Measurements from ENCODE around the gene MTMR12.

DNA sequence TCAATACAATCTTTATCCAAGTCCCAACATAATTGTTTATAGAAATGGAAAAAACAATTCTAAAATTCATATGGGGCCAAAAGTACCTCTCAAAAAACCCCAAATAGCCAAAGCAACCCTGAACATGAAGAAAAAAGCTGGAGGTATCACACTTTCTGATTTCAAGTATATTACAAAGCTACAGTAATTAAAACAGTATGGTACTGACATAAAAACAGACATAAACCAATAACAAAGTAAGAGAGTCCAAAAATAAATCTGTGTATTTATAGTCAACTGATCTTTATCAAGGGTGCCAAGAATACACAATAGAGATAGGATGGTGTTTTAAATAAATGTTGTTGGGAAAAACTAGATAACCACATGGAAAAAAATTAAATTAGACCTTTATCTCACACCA is 125.1 kb downstream of the MTMR12 start:
- TF ChIP-seq POLR2AphosphoS5 (IDR thresholded peaks at IDR 0.05; ENCODE audit: low read depth) (no peak), STAT1 (IDR thresholded peaks at IDR 0.05; ENCODE audit: unreplicated experiment) (no peak), EZH2phosphoT487 (IDR thresholded peaks at IDR 0.05; ENCODE audit: unreplicated experiment) (no peak), EZH2 (IDR thresholded peaks at IDR 0.05; ENCODE audit: low read depth, unreplicated experiment) (no peak), NANOG (IDR thresholded peaks at IDR 0.05; ENCODE audit: borderline replicate concordance) (no peak), JUNB (IDR thresholded peaks at IDR 0.05; ENCODE audit: unreplicated experiment) (no peak), ZNF331 (CRISPR knock-in tag; IDR thresholded peaks at IDR 0.05; ENCODE audit: low read depth) (no peak)
- TF ChIP-seq, protein P1, sequence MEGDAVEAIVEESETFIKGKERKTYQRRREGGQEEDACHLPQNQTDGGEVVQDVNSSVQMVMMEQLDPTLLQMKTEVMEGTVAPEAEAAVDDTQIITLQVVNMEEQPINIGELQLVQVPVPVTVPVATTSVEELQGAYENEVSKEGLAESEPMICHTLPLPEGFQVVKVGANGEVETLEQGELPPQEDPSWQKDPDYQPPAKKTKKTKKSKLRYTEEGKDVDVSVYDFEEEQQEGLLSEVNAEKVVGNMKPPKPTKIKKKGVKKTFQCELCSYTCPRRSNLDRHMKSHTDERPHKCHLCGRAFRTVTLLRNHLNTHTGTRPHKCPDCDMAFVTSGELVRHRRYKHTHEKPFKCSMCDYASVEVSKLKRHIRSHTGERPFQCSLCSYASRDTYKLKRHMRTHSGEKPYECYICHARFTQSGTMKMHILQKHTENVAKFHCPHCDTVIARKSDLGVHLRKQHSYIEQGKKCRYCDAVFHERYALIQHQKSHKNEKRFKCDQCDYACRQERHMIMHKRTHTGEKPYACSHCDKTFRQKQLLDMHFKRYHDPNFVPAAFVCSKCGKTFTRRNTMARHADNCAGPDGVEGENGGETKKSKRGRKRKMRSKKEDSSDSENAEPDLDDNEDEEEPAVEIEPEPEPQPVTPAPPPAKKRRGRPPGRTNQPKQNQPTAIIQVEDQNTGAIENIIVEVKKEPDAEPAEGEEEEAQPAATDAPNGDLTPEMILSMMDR (conservative IDR thresholded peaks at IDR 0.05; ENCODE audit: low read depth in 2 of 2): no peak
- TF ChIP-seq, protein P2, sequence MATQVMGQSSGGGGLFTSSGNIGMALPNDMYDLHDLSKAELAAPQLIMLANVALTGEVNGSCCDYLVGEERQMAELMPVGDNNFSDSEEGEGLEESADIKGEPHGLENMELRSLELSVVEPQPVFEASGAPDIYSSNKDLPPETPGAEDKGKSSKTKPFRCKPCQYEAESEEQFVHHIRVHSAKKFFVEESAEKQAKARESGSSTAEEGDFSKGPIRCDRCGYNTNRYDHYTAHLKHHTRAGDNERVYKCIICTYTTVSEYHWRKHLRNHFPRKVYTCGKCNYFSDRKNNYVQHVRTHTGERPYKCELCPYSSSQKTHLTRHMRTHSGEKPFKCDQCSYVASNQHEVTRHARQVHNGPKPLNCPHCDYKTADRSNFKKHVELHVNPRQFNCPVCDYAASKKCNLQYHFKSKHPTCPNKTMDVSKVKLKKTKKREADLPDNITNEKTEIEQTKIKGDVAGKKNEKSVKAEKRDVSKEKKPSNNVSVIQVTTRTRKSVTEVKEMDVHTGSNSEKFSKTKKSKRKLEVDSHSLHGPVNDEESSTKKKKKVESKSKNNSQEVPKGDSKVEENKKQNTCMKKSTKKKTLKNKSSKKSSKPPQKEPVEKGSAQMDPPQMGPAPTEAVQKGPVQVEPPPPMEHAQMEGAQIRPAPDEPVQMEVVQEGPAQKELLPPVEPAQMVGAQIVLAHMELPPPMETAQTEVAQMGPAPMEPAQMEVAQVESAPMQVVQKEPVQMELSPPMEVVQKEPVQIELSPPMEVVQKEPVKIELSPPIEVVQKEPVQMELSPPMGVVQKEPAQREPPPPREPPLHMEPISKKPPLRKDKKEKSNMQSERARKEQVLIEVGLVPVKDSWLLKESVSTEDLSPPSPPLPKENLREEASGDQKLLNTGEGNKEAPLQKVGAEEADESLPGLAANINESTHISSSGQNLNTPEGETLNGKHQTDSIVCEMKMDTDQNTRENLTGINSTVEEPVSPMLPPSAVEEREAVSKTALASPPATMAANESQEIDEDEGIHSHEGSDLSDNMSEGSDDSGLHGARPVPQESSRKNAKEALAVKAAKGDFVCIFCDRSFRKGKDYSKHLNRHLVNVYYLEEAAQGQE (IDR thresholded peaks at IDR 0.05; ENCODE audit: unreplicated experiment): no peak
- TF ChIP-seq, protein P3, sequence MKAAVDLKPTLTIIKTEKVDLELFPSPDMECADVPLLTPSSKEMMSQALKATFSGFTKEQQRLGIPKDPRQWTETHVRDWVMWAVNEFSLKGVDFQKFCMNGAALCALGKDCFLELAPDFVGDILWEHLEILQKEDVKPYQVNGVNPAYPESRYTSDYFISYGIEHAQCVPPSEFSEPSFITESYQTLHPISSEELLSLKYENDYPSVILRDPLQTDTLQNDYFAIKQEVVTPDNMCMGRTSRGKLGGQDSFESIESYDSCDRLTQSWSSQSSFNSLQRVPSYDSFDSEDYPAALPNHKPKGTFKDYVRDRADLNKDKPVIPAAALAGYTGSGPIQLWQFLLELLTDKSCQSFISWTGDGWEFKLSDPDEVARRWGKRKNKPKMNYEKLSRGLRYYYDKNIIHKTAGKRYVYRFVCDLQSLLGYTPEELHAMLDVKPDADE (IDR thresholded peaks at IDR 0.05): no peak

Measured in GM23338 (cell line).